Putamen (tissue), 1 donor: ENCODE measurements around the gene GXYLT2.

Source experiments
- DNase-seq: peaks from one replicate; pipeline ENCODE4 v3.0.0-alpha.2; 2016; ENCODE audit warnings: low spot score

The GXYLT2 gene

GRCh38 chr3:72887705-72888545 is at the start of gene GXYLT2:
GXYLT2 (plus strand) TSS chr3:72888046; CDS start chr3:72888234, 188 bp downstream.
- DNase-seq = peak; percentile 80

GRCh38 chr3:72839057-72839456 is 48.8 kb upstream of the GXYLT2 start:
- DNase-seq = no peak

- DNase-seq = no peak
Measured at GRCh38 chr3:72844436-72844993, 43.3 kb upstream of the GXYLT2 start.

GRCh38 chr3:72846166-72846565 is 41.7 kb upstream of the GXYLT2 start:
- no peak for DNase-seq

GRCh38 chr3:72847282-72847681 is 40.6 kb upstream of the GXYLT2 start:
- no peak for DNase-seq

GRCh38 chr3:72847751-72848702 is 39.8 kb upstream of the GXYLT2 start, which contains the start of gene SHQ1:
SHQ1 (minus strand) TSS chr3:72848445; CDS start chr3:72848340, 105 bp downstream.
- peak; percentile 95 for DNase-seq

GRCh38 chr3:72848703-72849081 is 39.2 kb upstream of the GXYLT2 start:
- DNase-seq = no peak

GRCh38 chr3:72855001-72855400 is 32.8 kb upstream of the GXYLT2 start:
- no peak for DNase-seq

- DNase-seq = no peak
Measured at GRCh38 chr3:72860053-72860452, 27.8 kb upstream of the GXYLT2 start.

GRCh38 chr3:72860846-72861245 is 27.0 kb upstream of the GXYLT2 start:
- DNase-seq = no peak

GRCh38 chr3:72862314-72863090 is 25.3 kb upstream of the GXYLT2 start:
- no peak for DNase-seq

GRCh38 chr3:72872183-72872582 is 15.7 kb upstream of the GXYLT2 start:
- no peak for DNase-seq

- peak; percentile 24 for DNase-seq
Measured at GRCh38 chr3:72887343-72887704, 522 bp upstream of the GXYLT2 start.

GRCh38 chr3:72888546-72889309 is 882 bp downstream of the GXYLT2 start:
- DNase-seq = peak; percentile 58

GRCh38 chr3:72889310-72890165 is 1.7 kb downstream of the GXYLT2 start:
- peak; percentile 42 for DNase-seq

- peak; percentile 10 for DNase-seq
Measured at GRCh38 chr3:72890166-72890925, 2.5 kb downstream of the GXYLT2 start.

GRCh38 chr3:72891053-72891855 is 3.4 kb downstream of the GXYLT2 start:
- DNase-seq = peak; percentile 18

- DNase-seq = peak; percentile 89
Measured at GRCh38 chr3:72892081-72892775, 4.4 kb downstream of the GXYLT2 start.
